ENCODE measurements around the gene EML4. TPM values are rescaled to one million over a fixed set of nuclear protein-coding genes. Genes with fewer than 3 reads are reported as not detected.

EML4 gene
- total RNA-seq, 3 donors from 2014 or later (not counting 1 experiment from before 2014, with no cell fraction given) = 88.4 to 136 (median 91.5) TPM

DNA sequence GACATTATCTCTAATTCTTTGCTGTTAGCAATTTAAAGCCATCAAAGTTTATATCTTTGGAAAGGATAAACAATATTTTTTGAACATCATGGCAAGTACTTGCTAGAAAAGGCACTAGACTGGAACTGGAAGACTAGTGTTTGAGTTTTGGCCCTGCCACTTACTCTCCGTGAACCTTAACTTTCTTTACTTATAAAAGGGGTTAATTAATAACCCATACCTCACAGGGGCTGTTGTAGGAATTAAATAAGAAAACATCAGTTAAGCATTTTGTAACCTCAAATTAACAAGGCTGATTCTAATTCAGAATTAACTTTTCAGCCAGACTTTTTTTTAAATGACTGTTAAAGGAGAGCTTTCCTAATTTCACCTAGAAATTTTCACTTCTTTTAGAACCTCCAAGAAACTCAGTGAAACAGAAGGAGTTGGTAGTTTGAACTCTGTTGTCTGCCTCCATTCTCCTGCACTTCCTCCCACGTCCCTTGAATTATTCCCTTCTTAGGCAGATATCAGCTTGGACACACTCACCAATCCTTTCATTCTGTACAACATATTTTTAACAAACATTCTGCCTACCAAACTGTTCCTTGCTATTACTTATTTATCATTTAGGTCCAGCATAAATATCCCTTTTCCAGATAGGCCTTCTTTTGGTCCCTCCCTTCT, 112.4 kb downstream of the EML4 start:
- intact Hi-C loops (cut with micrococcal nuclease) = no loop called here
- H3K36me3 ChIP-seq (ENCODE audit: control insufficient read depth, insufficient read depth, low read length) = peaks cover 46% of the 10 kb centered on the region
- no peak for ATAC-seq

GRCh38 chr2:42284019-42284418, 114.9 kb downstream of the EML4 start:
- peaks cover 68% of the 10 kb centered on the region for H3K36me3 ChIP-seq (ENCODE audit: control insufficient read depth, insufficient read depth, low read length)
- no peak overlapping the region for H3K27ac ChIP-seq (ENCODE audit: low read length)
- no peak overlapping the region for H3K4me3 ChIP-seq (ENCODE audit: low read length)
- no peak for DNase-seq
- ATAC-seq = no peak
- 97% methylated on average over 6 of the region's 6 CpGs for WGBS (ENCODE audit: insufficient coverage)
- H3K9me3 Mint-ChIP-seq = no peaks in the 10 kb centered on the region
- H3K36me3 Mint-ChIP-seq = peaks cover 7% of the 10 kb centered on the region
- no peaks in the 10 kb centered on the region for H3K27me3 Mint-ChIP-seq (ENCODE audit: low read depth in 2 of 2)
- H3K4me1 Mint-ChIP-seq = peaks cover 0 to 4% of the 10 kb centered on the region in 2 donors
- no peaks in the 10 kb centered on the region for H3K9me3 ChIP-seq (ENCODE audit: control insufficient read depth, insufficient read depth, low read length)
- H3K4me3 Mint-ChIP-seq = no peak overlapping the region
- H3K27ac Mint-ChIP-seq = no peak overlapping the region
- no peaks in the 10 kb centered on the region for H3K27me3 ChIP-seq (ENCODE audit: control insufficient read depth, insufficient read depth, low read length)
- TF ChIP-seq, protein P1, sequence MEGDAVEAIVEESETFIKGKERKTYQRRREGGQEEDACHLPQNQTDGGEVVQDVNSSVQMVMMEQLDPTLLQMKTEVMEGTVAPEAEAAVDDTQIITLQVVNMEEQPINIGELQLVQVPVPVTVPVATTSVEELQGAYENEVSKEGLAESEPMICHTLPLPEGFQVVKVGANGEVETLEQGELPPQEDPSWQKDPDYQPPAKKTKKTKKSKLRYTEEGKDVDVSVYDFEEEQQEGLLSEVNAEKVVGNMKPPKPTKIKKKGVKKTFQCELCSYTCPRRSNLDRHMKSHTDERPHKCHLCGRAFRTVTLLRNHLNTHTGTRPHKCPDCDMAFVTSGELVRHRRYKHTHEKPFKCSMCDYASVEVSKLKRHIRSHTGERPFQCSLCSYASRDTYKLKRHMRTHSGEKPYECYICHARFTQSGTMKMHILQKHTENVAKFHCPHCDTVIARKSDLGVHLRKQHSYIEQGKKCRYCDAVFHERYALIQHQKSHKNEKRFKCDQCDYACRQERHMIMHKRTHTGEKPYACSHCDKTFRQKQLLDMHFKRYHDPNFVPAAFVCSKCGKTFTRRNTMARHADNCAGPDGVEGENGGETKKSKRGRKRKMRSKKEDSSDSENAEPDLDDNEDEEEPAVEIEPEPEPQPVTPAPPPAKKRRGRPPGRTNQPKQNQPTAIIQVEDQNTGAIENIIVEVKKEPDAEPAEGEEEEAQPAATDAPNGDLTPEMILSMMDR (IDR thresholded peaks at IDR 0.05) = no peak
- intact Hi-C loops (cut with micrococcal nuclease) = no loop called here
- no peaks in the 10 kb centered on the region for H3K4me1 ChIP-seq (ENCODE audit: control insufficient read depth, insufficient read depth, low read length)

More for the DNA sequence above, 112.4 kb downstream of the EML4 start:
- H3K4me1 Mint-ChIP-seq = peaks cover 10 to 12% of the 10 kb centered on the region in 2 donors
- Histone ChIP-seq H3K27me3 (ENCODE audit: control insufficient read depth, insufficient read depth, low read length) (no peaks in the 10 kb centered on the region), H3K27ac (ENCODE audit: low read length) (no peak overlapping the region), H3K4me1 (ENCODE audit: control insufficient read depth, insufficient read depth, low read length) (peaks cover 8% of the 10 kb centered on the region), H3K9me3 (ENCODE audit: control insufficient read depth, insufficient read depth, low read length) (no peaks in the 10 kb centered on the region), H3K4me3 (ENCODE audit: low read length) (no peak overlapping the region)
- H3K27ac Mint-ChIP-seq = no peak overlapping the region
- no peaks in the 10 kb centered on the region for H3K27me3 Mint-ChIP-seq (ENCODE audit: low read depth in 2 of 2)
- TF ChIP-seq, protein P1 (IDR thresholded peaks at IDR 0.05) = no peak
- no peak for DNase-seq
- peaks cover 7% of the 10 kb centered on the region for H3K36me3 Mint-ChIP-seq
- no peaks in the 10 kb centered on the region for H3K9me3 Mint-ChIP-seq
- H3K4me3 Mint-ChIP-seq = no peak overlapping the region
- WGBS (ENCODE audit: insufficient coverage) = 90% methylated on average over 1 of the region's 2 CpGs

GRCh38 chr2:42286268-42286946, 117.3 kb downstream of the EML4 start:
- TF ChIP-seq, protein P1 (IDR thresholded peaks at IDR 0.05) = no peak
- Histone ChIP-seq H3K4me3 (ENCODE audit: low read length) (no peak overlapping the region), H3K4me1 (ENCODE audit: control insufficient read depth, insufficient read depth, low read length) (no peaks in the 10 kb centered on the region), H3K36me3 (ENCODE audit: control insufficient read depth, insufficient read depth, low read length) (peaks cover 69% of the 10 kb centered on the region), H3K9me3 (ENCODE audit: control insufficient read depth, insufficient read depth, low read length) (no peaks in the 10 kb centered on the region), H3K27me3 (ENCODE audit: control insufficient read depth, insufficient read depth, low read length) (no peaks in the 10 kb centered on the region), H3K27ac (ENCODE audit: low read length) (no peak overlapping the region)
- ATAC-seq = no peak
- no peaks in the 10 kb centered on the region for H3K9me3 Mint-ChIP-seq
- no peak overlapping the region for H3K4me3 Mint-ChIP-seq
- H3K36me3 Mint-ChIP-seq = peaks cover 7% of the 10 kb centered on the region
- intact Hi-C loops (cut with micrococcal nuclease) = no loop called here
- 96% methylated on average over 2 of the region's 2 CpGs for WGBS (ENCODE audit: insufficient coverage)
- no peak overlapping the region for H3K27ac Mint-ChIP-seq
- no peak for DNase-seq
- H3K27me3 Mint-ChIP-seq (ENCODE audit: low read depth in 2 of 2) = no peaks in the 10 kb centered on the region
- H3K4me1 Mint-ChIP-seq = peaks cover 0 to 4% of the 10 kb centered on the region in 2 donors

Measured in natural killer cell (primary cell).